Effector memory CD8-positive, alpha-beta T cell (primary cell): ENCODE measurements around the gene PCSK1.
A peak's percentile ranks its signal among the peaks of the same experiment; 100 is the strongest.
"Not testable (repeated sequence)": the region's sequence is repeated elsewhere in the genome, so short reads cannot be mapped to it uniquely, and the experiment has no call there.

Experiments used
- ATAC-seq: fragments of 150-1000 bp; cut with Tn5 transposase; replicated peaks from 2 replicates; pipeline ENCODE4 v1.10.0; 2021; ENCODE audit warnings: mild to moderate bottlenecking, moderate library complexity
- DNase-seq, 3 experiments: peaks; one replicate each; pipeline ENCODE4 v3.0.0; 2021
- H3K27ac Mint-ChIP-seq, 2 donors: one replicate each; pipeline ENCODE4 v1.8.0; 2022; ENCODE audit warnings: mild to moderate bottlenecking in 2 of 2, mixed read lengths in 2 of 2, moderate library complexity in 2 of 2
- H3K27me3 Mint-ChIP-seq, 2 donors: one replicate each; pipeline ENCODE4 v1.8.0; 2022; ENCODE audit warnings: mixed read lengths in 2 of 2
- H3K36me3 Mint-ChIP-seq: one replicate; pipeline ENCODE4 v1.8.0; 2022; ENCODE audit warnings: mild to moderate bottlenecking, moderate library complexity, mixed read lengths; ENCODE audit not compliant: insufficient read depth
- H3K4me1 Mint-ChIP-seq, 2 donors: one replicate each; pipeline ENCODE4 v1.8.0; 2022; ENCODE audit warnings: low read depth in 2 of 2, mixed read lengths in 2 of 2
- H3K4me3 Mint-ChIP-seq, 2 donors: one replicate each; pipeline ENCODE4 v1.8.0; 2022; ENCODE audit warnings: mild to moderate bottlenecking in 2 of 2, mixed read lengths in 2 of 2, moderate library complexity in 2 of 2
- H3K9me3 Mint-ChIP-seq, 2 donors: one replicate each; pipeline ENCODE4 v1.8.0; 2022; ENCODE audit warnings: mixed read lengths in 2 of 2

Gene PCSK1

GRCh38 chr5:96377597-96377996 lies 55.5 kb downstream of the PCSK1 start:
- ATAC-seq (no peak), DNase-seq (no peak)
- no peak overlapping the region for H3K4me3 Mint-ChIP-seq
- peaks cover 8% of the 10 kb centered on the region in 2 donors for H3K4me1 Mint-ChIP-seq
- H3K27ac Mint-ChIP-seq = no peak overlapping the region
- H3K9me3 Mint-ChIP-seq = no peaks in the 10 kb centered on the region
- peaks cover 20 to 21% of the 10 kb centered on the region in 2 donors for H3K27me3 Mint-ChIP-seq
- H3K36me3 Mint-ChIP-seq = peaks cover 4% of the 10 kb centered on the region

DNA sequence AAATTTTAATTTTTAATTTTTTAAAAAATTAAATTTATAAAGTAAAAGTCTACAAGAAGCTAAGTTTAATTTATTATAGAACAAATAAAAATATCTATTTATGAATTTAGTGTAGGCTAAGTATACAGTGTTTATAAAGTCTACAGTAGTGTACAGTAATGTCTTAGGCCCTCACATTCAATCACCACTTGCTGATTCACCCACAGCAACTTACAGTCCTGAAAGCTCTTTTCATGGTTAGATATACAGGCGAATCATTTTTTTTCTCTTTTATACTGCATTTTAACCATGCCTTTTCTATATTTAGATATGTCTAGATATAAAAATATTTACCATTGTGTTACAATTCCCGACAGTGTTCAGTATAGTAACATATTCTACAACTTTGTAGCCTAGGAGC lies 55.9 kb downstream of the PCSK1 start:
- peaks cover 4% of the 10 kb centered on the region for H3K36me3 Mint-ChIP-seq
- H3K27ac Mint-ChIP-seq = no peak overlapping the region
- H3K4me1 Mint-ChIP-seq = peaks cover 8% of the 10 kb centered on the region in 2 donors
- H3K4me3 Mint-ChIP-seq = no peak overlapping the region
- DNase-seq (no peak), ATAC-seq (no peak)
- peaks cover 24 to 26% of the 10 kb centered on the region in 2 donors for H3K27me3 Mint-ChIP-seq
- no peaks in the 10 kb centered on the region for H3K9me3 Mint-ChIP-seq

- peaks cover 29 to 41% of the 10 kb centered on the region in 2 donors for H3K27me3 Mint-ChIP-seq
- peaks cover 8% of the 10 kb centered on the region in 2 donors for H3K4me1 Mint-ChIP-seq
- ATAC-seq = peak; percentile 95
- H3K9me3 Mint-ChIP-seq = no peaks in the 10 kb centered on the region
- H3K4me3 Mint-ChIP-seq = peak overlapping the region; percentile 38 to 61
- DNase-seq = peak; percentile 2 to 18 (median 8)
- no peak overlapping the region for H3K27ac Mint-ChIP-seq
- peaks cover 6% of the 10 kb centered on the region for H3K36me3 Mint-ChIP-seq
Observed at GRCh38 chr5:96374653-96375052, 58.4 kb downstream of the PCSK1 start.

DNA sequence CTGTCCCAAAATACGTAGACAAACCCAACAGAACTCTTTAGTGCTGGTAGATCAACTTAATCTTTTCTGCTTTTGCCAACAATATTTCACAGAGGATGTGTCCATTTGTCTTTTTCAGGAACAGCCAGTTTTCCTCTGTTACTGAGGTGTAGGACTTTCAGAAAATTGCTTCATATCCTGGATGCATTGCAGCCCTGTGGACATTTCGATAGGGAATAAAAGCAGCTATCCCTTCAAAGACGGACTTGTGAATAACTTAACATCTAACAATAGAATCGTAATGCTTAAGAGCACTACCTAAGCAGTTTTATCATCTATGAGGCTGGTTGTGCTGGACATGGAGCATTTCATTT lies 59.7 kb downstream of the PCSK1 start:
- H3K4me3 Mint-ChIP-seq = no peak overlapping the region
- H3K4me1 Mint-ChIP-seq = peaks cover 8% of the 10 kb centered on the region in 2 donors
- no peak overlapping the region for H3K27ac Mint-ChIP-seq
- no peak for ATAC-seq
- H3K27me3 Mint-ChIP-seq = peaks cover 35 to 49% of the 10 kb centered on the region in 2 donors
- DNase-seq = no peak
- H3K9me3 Mint-ChIP-seq = no peaks in the 10 kb centered on the region
- peaks cover 6% of the 10 kb centered on the region for H3K36me3 Mint-ChIP-seq

DNA sequence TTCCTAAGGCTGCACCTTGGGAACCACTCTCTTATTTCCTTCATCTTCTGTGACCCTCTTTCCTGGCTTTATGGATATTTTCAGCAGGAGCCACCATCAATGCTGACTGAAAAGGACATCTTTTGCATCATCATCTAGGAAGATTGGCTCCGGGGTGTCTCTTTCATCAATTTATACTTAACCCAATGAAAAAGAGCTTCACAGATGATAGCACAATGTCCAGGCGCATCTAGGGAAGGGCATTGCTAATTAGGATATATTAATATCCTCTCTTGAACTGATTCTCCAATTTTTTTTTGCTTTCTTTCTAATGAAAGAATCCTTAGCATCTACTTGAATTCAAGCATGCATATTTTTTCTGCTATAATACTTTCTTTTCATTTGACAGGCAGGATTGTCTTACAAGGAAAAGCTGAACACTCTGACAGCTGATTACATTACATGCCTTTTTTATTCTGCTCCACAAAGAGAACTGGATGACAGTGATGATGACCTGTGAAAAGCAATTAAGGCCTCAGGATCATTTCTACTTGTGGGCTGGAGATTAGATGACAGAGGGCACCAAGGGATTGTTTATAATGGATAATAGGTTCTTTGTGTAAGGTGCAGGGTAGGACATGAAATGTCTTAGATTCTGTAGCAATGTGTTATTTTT lies 60.2 kb downstream of the PCSK1 start:
- ATAC-seq = no peak
- Mint-ChIP-seq H3K27ac (no peak overlapping the region), H3K4me1 (peaks cover 8% of the 10 kb centered on the region in 2 donors), H3K27me3 (peaks cover 36 to 54% of the 10 kb centered on the region in 2 donors), H3K4me3 (no peak overlapping the region), H3K9me3 (no peaks in the 10 kb centered on the region), H3K36me3 (peaks cover 6% of the 10 kb centered on the region)
- DNase-seq = no peak

DNA sequence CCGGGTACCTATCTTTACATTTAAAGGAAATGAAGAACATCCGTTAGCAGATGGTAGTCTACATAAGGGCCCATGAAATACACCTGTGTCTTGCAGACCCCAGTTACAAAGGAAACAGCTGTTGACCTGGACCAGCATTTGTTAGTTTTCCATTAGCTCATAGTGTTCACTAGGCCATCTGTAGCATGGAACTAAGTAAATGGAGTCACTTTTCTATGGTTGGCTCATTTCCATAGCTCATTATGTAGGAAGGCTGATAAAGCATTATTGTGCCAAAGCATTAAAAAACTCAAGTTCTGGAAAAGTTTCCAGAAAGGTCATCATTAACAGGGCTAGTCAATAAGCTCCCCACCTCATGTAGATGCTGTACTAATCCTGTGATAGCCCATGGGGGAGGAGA lies 62.1 kb downstream of the PCSK1 start:
- Mint-ChIP-seq H3K36me3 (peaks cover 5% of the 10 kb centered on the region), H3K4me1 (peaks cover 8% of the 10 kb centered on the region in 2 donors), H3K4me3 (no peak overlapping the region), H3K27ac (no peak overlapping the region), H3K9me3 (no peaks in the 10 kb centered on the region), H3K27me3 (peaks cover 43 to 56% of the 10 kb centered on the region in 2 donors)
- DNase-seq = no peak
- ATAC-seq = no peak

DNA sequence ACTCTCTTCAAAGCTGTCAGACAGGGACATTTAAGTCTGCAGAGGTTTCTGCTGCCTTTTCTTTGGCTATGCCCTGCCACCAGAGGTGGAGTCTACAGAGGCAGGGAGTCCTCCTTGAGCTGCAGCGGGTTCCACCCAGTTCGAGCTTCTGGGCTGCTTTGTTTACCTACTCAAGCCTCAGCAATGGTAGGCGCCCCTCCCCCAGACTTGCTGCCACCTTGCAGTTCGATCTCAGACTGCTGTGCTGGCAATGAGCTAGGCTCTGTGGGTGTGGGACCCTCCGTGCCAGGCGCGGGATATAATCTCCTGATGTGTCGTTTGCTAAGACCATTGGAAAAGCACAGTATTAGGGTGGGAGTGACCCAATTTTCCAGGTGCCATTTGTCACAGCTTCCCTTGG lies 65.7 kb downstream of the PCSK1 start:
- not testable (repeated sequence) for DNase-seq, H3K27ac Mint-ChIP-seq, H3K36me3 Mint-ChIP-seq, H3K9me3 Mint-ChIP-seq, H3K4me3 Mint-ChIP-seq, ATAC-seq, H3K4me1 Mint-ChIP-seq
- H3K27me3 Mint-ChIP-seq = peaks cover 31 to 45% of the 10 kb centered on the region in 2 donors

- Mint-ChIP-seq H3K4me1 (no peaks in the 10 kb centered on the region), H3K4me3 (no peak overlapping the region), H3K27me3 (peaks cover 0 to 7% of the 10 kb centered on the region in 2 donors), H3K27ac (no peak overlapping the region), H3K9me3 (no peaks in the 10 kb centered on the region), H3K36me3 (no peaks in the 10 kb centered on the region)
- no peak for ATAC-seq
- DNase-seq = no peak
Observed at GRCh38 chr5:96354237-96354636, 78.8 kb downstream of the PCSK1 start.

- ATAC-seq (no peak), DNase-seq (no peak)
- Mint-ChIP-seq H3K27me3 (peaks cover 0 to 7% of the 10 kb centered on the region in 2 donors), H3K4me3 (no peak overlapping the region), H3K27ac (no peak overlapping the region), H3K4me1 (no peaks in the 10 kb centered on the region), H3K36me3 (no peaks in the 10 kb centered on the region), H3K9me3 (no peaks in the 10 kb centered on the region)
Observed at GRCh38 chr5:96353220-96353619, 79.8 kb downstream of the PCSK1 start.

GRCh38 chr5:96350678-96351077 lies 82.4 kb downstream of the PCSK1 start:
- DNase-seq (no peak), ATAC-seq (no peak)
- H3K4me1 Mint-ChIP-seq = peaks cover 3 to 5% of the 10 kb centered on the region in 2 donors
- H3K36me3 Mint-ChIP-seq = no peaks in the 10 kb centered on the region
- H3K27me3 Mint-ChIP-seq = peaks cover 6 to 13% of the 10 kb centered on the region in 2 donors
- H3K9me3 Mint-ChIP-seq = no peaks in the 10 kb centered on the region
- no peak overlapping the region for H3K4me3 Mint-ChIP-seq
- H3K27ac Mint-ChIP-seq = no peak overlapping the region

DNA sequence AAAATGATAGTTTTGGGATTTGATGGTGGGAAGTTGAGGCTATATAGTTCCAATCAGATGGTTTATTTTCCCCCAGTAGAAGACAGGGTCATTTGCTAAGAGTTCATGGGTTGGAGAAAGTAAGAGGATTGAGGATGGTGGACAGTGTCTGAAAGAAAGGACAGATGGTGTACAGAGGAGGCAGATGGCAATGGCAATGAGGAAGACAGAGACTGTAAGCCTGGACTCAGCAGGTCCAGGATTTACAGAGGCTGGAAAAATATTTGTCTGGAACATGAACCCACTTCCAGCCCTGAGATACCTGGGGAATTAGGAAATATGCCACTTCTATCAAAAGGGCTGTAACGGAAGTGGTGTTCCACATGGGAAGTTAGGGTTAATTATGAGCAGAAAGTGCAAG lies 84.5 kb downstream of the PCSK1 start:
- Mint-ChIP-seq H3K27me3 (peaks cover 8 to 19% of the 10 kb centered on the region in 2 donors), H3K4me3 (no peak overlapping the region), H3K9me3 (no peaks in the 10 kb centered on the region), H3K4me1 (peaks cover 10 to 13% of the 10 kb centered on the region in 2 donors), H3K27ac (no peak overlapping the region), H3K36me3 (no peaks in the 10 kb centered on the region)
- no peak for DNase-seq
- ATAC-seq = no peak

- ATAC-seq = no peak
- peaks cover 8 to 21% of the 10 kb centered on the region in 2 donors for H3K27me3 Mint-ChIP-seq
- no peak for DNase-seq
- no peaks in the 10 kb centered on the region for H3K9me3 Mint-ChIP-seq
- no peak overlapping the region for H3K27ac Mint-ChIP-seq
- H3K36me3 Mint-ChIP-seq = no peaks in the 10 kb centered on the region
- H3K4me3 Mint-ChIP-seq = no peak overlapping the region
- peaks cover 10 to 13% of the 10 kb centered on the region in 2 donors for H3K4me1 Mint-ChIP-seq
Observed at GRCh38 chr5:96347502-96348292, 85.4 kb downstream of the PCSK1 start.

- Mint-ChIP-seq H3K36me3 (no peaks in the 10 kb centered on the region), H3K9me3 (no peaks in the 10 kb centered on the region), H3K27me3 (peaks cover 17 to 24% of the 10 kb centered on the region in 2 donors), H3K4me1 (peaks cover 10 to 13% of the 10 kb centered on the region in 2 donors), H3K4me3 (peak overlapping the region; percentile 9 to 28), H3K27ac (no peak overlapping the region)
- DNase-seq = peak; percentile 22 to 31 (median 23)
- ATAC-seq = peak; percentile 85
Observed at GRCh38 chr5:96344678-96345577, 88.1 kb downstream of the PCSK1 start.
